Tibial nerve (tissue), 4 donors: Measurements from ENCODE around the gene CERS6. TPM values are rescaled to one million over a fixed set of nuclear protein-coding genes. Genes with fewer than 3 reads are reported as not detected.
A peak's percentile ranks its signal among the peaks of the same experiment; 100 is the strongest.

ENCODE experiments used
- DNase-seq, 2 donors: peaks; one replicate each; pipeline ENCODE4 v3.0.0-alpha.2; 2019; ENCODE audit warnings: low spot score in 2 of 2
- H3K27ac ChIP-seq, 4 donors: fragments of 200-600 bp; sonication (generic) in 3 of 4; one replicate each; pipeline ENCODE4 v1.5.1; 2017 to 2019; ENCODE audit warnings: mild to moderate bottlenecking in 1 of 4
- H3K27me3 ChIP-seq, 2 donors: fragments of 200-600 bp; sonication (generic) in 1 of 2; one replicate each; pipeline versions ENCODE4 v1.5.1 to v1.6.0; 2017 to 2019
- H3K36me3 ChIP-seq, 3 donors: fragments of 200-600 bp; sonication (generic); one replicate each; pipeline ENCODE4 v1.5.1; 2018 to 2019
- H3K4me1 ChIP-seq, 4 donors: fragments of 200-600 bp; sonication (generic) in 3 of 4; one replicate each; pipeline ENCODE4 v1.5.1; 2017 to 2019
- H3K4me3 ChIP-seq, 4 donors: fragments of 200-600 bp; sonication (generic) in 3 of 4; one replicate each; pipeline ENCODE4 v1.5.1; 2017 to 2019; ENCODE audit warnings: mild to moderate bottlenecking in 1 of 4, moderate library complexity in 1 of 4
- H3K9me3 ChIP-seq, 4 donors: fragments of 200-600 bp; sonication (generic) in 3 of 4; one replicate each; pipeline ENCODE4 v1.5.1; 2017 to 2019
- EP300 ChIP-seq, 2 donors: sonication (generic); formaldehyde crosslinking; IDR thresholded peaks; one replicate each; pipeline ENCODE4 v1.6.1; 2017; ENCODE audit warnings: antibody characterized with exemption in 2 of 2, mild to moderate bottlenecking in 1 of 2
- POLR2A ChIP-seq, 2 donors: fragments of 450-650 bp; IDR thresholded peaks; one replicate each; pipeline ENCODE4 v1.6.1; 2017; ENCODE audit warnings: antibody characterized with exemption in 2 of 2, mild to moderate bottlenecking in 2 of 2, moderate library complexity in 2 of 2
- WGBS, 2 donors: methylation state at CpG; one replicate each; pipeline ENCODE4 v1.1.5; 2018; 5-methylcytosine and 5-hydroxymethylcytosine counted together
- total RNA-seq, 4 donors: library from RNA; depleted of rRNA; stranded (reverse); fragments of >200 nt; gene quantifications; one replicate each; pipeline ENCODE4 v1.1.0, GENCODE V29; 2016
- TF ChIP-seq, protein P1 (sequence below), 5 experiments: fragments of 200-600 bp in 3 of 5; fragments of 450-650 bp in 2 of 5; sonication (generic) in 3 of 5; IDR thresholded peaks; one replicate each; pipeline ENCODE4 v1.5.1; 2016 to 2019; ENCODE audit warnings: antibody characterized with exemption in 5 of 5, mild to moderate bottlenecking in 3 of 5, moderate library complexity in 2 of 5

CERS6 gene
- total RNA-seq, 4 donors from 2014 or later, result 37.7 to 38.7 (median 37.8) TPM

GRCh38 chr2:168601741-168602140 is 145.7 kb downstream of the CERS6 start:
- H3K27me3 ChIP-seq, result no peaks in the 10 kb centered on the region
- no peak overlapping the region for H3K4me3 ChIP-seq
- H3K36me3 ChIP-seq, result no peaks in the 10 kb centered on the region
- 86 to 89% methylated on average over 3 of the region's 3 CpGs for WGBS, 2 donors
- no peak for DNase-seq
- H3K4me1 ChIP-seq, result no peaks in the 10 kb centered on the region
- peaks cover 0 to 20% (median 3%) of the 10 kb centered on the region in 4 donors for H3K9me3 ChIP-seq
- no peak overlapping the region for H3K27ac ChIP-seq
- no peak for TF ChIP-seq EP300 (IDR thresholded peaks at IDR 0.05)
- TF ChIP-seq POLR2A (IDR thresholded peaks at IDR 0.05), result no peak

DNA sequence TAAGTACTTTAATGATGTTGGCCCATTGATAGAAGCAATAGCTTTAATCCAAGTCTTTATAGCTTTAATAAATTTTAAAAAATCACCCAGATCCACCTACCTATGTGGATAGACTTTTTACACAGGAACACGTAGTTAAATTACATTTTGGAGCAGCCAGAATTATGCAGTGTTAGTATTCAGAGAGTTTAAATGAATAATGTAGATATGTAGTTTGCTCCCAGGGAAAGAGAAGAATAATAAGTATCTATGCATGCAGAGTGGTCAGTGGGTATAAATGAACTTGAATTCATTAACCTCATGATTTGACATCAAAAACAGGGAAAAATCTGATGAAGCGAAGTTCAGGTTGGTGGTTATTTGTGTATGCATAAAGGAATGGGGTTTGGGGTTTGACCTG is 146.3 kb downstream of the CERS6 start:
- WGBS, 2 donors, result 93 to 98% methylated on average over 2 of the region's 2 CpGs
- Histone ChIP-seq H3K36me3 (no peaks in the 10 kb centered on the region), H3K4me1 (no peaks in the 10 kb centered on the region), H3K9me3 (peaks cover 0 to 20% (median 3%) of the 10 kb centered on the region in 4 donors), H3K4me3 (no peak overlapping the region), H3K27ac (no peak overlapping the region), H3K27me3 (no peaks in the 10 kb centered on the region)
- DNase-seq, result no peak
- TF ChIP-seq, protein P1, sequence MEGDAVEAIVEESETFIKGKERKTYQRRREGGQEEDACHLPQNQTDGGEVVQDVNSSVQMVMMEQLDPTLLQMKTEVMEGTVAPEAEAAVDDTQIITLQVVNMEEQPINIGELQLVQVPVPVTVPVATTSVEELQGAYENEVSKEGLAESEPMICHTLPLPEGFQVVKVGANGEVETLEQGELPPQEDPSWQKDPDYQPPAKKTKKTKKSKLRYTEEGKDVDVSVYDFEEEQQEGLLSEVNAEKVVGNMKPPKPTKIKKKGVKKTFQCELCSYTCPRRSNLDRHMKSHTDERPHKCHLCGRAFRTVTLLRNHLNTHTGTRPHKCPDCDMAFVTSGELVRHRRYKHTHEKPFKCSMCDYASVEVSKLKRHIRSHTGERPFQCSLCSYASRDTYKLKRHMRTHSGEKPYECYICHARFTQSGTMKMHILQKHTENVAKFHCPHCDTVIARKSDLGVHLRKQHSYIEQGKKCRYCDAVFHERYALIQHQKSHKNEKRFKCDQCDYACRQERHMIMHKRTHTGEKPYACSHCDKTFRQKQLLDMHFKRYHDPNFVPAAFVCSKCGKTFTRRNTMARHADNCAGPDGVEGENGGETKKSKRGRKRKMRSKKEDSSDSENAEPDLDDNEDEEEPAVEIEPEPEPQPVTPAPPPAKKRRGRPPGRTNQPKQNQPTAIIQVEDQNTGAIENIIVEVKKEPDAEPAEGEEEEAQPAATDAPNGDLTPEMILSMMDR (IDR thresholded peaks at IDR 0.05), result no peak
- no peak for TF ChIP-seq POLR2A (IDR thresholded peaks at IDR 0.05)
- TF ChIP-seq EP300 (IDR thresholded peaks at IDR 0.05), result no peak

DNA sequence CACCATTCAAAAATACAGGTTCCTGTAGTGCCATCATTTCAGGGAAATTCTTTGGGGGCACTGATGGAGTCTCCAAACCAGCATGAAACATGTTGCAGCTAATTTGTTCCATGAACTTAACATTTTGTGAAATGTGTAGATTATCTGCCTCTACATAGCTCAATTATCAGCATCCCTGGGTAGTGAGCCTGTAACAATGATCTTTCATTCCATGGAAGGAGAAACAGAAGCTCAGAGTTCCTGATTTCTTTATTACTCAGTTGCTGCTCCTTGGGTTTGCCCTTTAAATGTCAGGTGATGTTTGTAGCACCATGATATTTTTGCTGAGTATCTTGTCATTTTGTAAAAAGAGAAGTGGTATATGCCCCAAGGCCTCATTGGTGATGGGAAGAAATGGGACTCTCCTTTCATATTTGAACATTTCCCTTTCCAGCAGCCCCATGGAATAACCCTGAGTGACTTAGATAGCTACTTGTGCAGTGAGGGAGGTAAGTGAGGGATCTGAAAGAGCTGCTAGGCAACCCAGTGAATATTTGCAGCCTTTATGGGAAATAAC is 146.9 kb downstream of the CERS6 start:
- Histone ChIP-seq H3K36me3 (no peaks in the 10 kb centered on the region), H3K9me3 (peaks cover 0 to 20% (median 3%) of the 10 kb centered on the region in 4 donors), H3K4me1 (no peaks in the 10 kb centered on the region), H3K4me3 (no peak overlapping the region), H3K27ac (no peak overlapping the region), H3K27me3 (no peaks in the 10 kb centered on the region)
- DNase-seq, result no peak
- TF ChIP-seq POLR2A (IDR thresholded peaks at IDR 0.05), result no peak
- no peak for TF ChIP-seq EP300 (IDR thresholded peaks at IDR 0.05)
- TF ChIP-seq, protein P1 (IDR thresholded peaks at IDR 0.05), result no peak

GRCh38 chr2:168603439-168603961 is 147.4 kb downstream of the CERS6 start:
- 80 to 87% methylated on average over 4 of the region's 4 CpGs for WGBS, 2 donors
- TF ChIP-seq POLR2A (IDR thresholded peaks at IDR 0.05) (no peak), EP300 (IDR thresholded peaks at IDR 0.05) (no peak)
- TF ChIP-seq, protein P1 (IDR thresholded peaks at IDR 0.05), result no peak
- Histone ChIP-seq H3K9me3 (peaks cover 0 to 20% (median 3%) of the 10 kb centered on the region in 4 donors), H3K4me3 (no peak overlapping the region), H3K27ac (no peak overlapping the region), H3K27me3 (no peaks in the 10 kb centered on the region), H3K36me3 (no peaks in the 10 kb centered on the region), H3K4me1 (no peaks in the 10 kb centered on the region)
- no peak for DNase-seq

DNA sequence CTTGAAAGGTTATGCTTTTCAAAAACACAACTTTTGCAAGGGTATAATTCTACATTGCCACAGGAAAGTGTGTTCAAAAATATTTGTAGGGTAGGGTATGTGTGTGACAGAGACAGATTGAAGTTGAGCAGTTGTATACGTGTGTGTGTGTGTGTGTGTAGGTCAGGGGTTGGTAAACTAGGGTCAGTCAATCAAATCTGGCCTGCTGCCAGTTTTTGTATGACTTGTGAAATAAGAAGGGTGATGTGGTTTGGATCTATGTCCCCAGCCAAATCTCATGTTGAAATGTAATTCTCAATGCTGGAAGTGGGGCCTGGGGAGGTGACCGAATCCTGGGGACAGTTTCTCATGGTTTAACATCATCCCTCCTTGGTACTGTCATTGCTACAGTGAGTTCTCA is 148.2 kb downstream of the CERS6 start:
- Histone ChIP-seq H3K36me3 (no peaks in the 10 kb centered on the region), H3K27ac (no peak overlapping the region), H3K4me3 (no peak overlapping the region), H3K27me3 (no peaks in the 10 kb centered on the region), H3K4me1 (no peaks in the 10 kb centered on the region), H3K9me3 (peaks cover 0 to 20% (median 3%) of the 10 kb centered on the region in 4 donors)
- WGBS, 2 donors, result 83 to 88% methylated on average over 2 of the region's 2 CpGs
- TF ChIP-seq POLR2A (IDR thresholded peaks at IDR 0.05), result no peak
- no peak for TF ChIP-seq EP300 (IDR thresholded peaks at IDR 0.05)
- TF ChIP-seq, protein P1 (IDR thresholded peaks at IDR 0.05), result no peak
- DNase-seq, result peak in 1 of 2 donors; percentile 7
